Chondrocyte (in vitro differentiated cells): ENCODE results near the gene TELO2. TPM values are rescaled to one million over a fixed set of nuclear protein-coding genes. Genes with fewer than 3 reads are reported as not detected.
"Not testable (repeated sequence)": the region's sequence is repeated elsewhere in the genome, so short reads cannot be mapped to it uniquely, and the experiment has no call there.

Experiments
- DNase-seq: peaks from one replicate; pipeline ENCODE4 v3.0.0; 2021; ENCODE audit warnings: mixed read lengths, low spot score
- H3K27ac Mint-ChIP-seq: one replicate; pipeline ENCODE4 v1.8.0; 2021; ENCODE audit warnings: mild to moderate bottlenecking, moderate library complexity, mixed read lengths; ENCODE audit not compliant: unreplicated experiment
- H3K27me3 Mint-ChIP-seq: 2 replicates; pipeline ENCODE4 v1.8.0; 2021; ENCODE audit warnings: low read depth, mixed read lengths
- H3K36me3 Mint-ChIP-seq: 2 replicates; pipeline ENCODE4 v1.8.0; 2021; ENCODE audit warnings: low read depth, mixed read lengths
- H3K4me1 Mint-ChIP-seq: 2 replicates; pipeline ENCODE4 v1.8.0; 2021; ENCODE audit warnings: low read depth, mild to moderate bottlenecking, mixed read lengths
- H3K4me3 Mint-ChIP-seq: one replicate; pipeline ENCODE4 v1.8.0; 2021; ENCODE audit warnings: mild to moderate bottlenecking, moderate library complexity, mixed read lengths; ENCODE audit not compliant: unreplicated experiment
- H3K9me3 Mint-ChIP-seq: 2 replicates; pipeline ENCODE4 v1.8.0; 2021; ENCODE audit warnings: low read depth, mixed read lengths
- CTCF ChIP-seq: fragments of 200-600 bp; sonication (generic); IDR thresholded peaks from 2 replicates; pipeline ENCODE4 v1.5.0; 2021; ENCODE audit warnings: antibody characterized with exemption, mild to moderate bottlenecking, moderate library complexity
- total RNA-seq: library from RNA; stranded (reverse); gene quantifications from 3 replicates; pipeline ENCODE4 v1.2.1, GENCODE V29; 2021

TELO2 gene
- total RNA-seq, 1 donor from 2014 or later, result 21.7 TPM

DNA sequence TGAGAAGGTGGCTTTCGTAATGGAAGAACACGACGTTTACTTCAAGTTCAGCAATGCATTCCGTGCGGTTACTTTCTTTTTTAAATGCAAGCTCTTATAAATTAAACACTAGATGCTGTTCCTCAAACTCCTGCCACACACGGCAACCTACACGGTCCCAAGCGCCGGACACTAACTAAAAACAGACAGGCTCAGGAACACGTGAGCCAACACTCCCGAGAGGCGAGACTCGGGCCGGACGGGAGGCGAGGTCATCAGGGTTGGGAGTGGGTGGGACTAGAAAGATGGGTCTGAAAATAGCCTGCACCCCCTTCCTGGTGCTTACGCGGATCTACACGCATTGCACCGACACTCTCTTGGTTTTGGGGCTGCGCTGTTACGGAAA lies 24.7 kb upstream of the TELO2 start:
- DNase-seq, result no peak
- Mint-ChIP-seq H3K9me3 (no peaks in the 10 kb centered on the region), H3K27ac (no peak overlapping the region), H3K4me3 (no peak overlapping the region), H3K36me3 (no peaks in the 10 kb centered on the region), H3K27me3 (no peaks in the 10 kb centered on the region), H3K4me1 (peaks cover 28% of the 10 kb centered on the region)
- no peak for TF ChIP-seq CTCF

GRCh38 chr16:1469141-1469540 lies 24.0 kb upstream of the TELO2 start:
- H3K27ac Mint-ChIP-seq, H3K27me3 Mint-ChIP-seq, DNase-seq, H3K4me3 Mint-ChIP-seq, H3K36me3 Mint-ChIP-seq, H3K9me3 Mint-ChIP-seq: not testable (repeated sequence)
- H3K4me1 Mint-ChIP-seq, result peaks cover 34% of the 10 kb centered on the region

- peak overlapping the region; percentile 36 for H3K27ac Mint-ChIP-seq
Observed at GRCh38 chr16:1469693-1470201, 23.4 kb upstream of the TELO2 start.

DNA sequence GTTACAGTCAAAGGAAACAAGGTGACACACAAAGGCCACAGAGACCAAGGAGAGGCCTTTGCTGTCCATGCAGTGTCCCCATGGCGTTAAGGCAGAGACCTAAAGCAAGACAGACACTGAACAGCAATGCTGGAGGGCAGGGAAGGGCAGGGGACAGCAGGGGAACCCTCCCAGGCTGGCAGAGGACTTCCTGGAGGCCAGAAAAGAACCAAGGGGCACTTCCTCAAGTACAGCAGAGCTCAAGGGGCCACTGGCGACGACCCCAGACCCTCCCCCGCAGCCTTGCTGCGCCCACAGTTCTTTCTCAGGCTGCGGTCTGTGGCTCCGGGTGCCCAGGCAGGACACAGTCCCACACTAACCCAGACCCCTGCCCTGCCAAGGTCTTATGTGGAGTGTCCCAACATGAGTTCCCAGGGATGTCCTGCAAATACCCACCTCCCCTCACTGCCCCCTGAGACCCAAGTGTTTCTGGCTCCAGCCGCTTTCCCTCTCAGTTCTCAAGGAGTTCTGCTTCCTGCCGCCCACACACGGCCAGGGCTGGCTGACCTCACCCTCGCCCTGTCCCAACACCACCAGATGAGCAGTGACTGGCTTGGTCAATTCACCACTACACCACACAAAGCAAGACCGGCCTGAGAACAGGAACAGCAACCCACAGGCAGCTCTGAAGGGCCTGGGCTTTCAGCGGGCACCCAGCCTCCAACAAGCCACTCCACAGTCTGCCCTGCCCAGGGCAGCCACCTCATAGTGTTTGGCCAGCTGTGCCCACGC lies 22.5 kb upstream of the TELO2 start:
- Mint-ChIP-seq H3K4me3 (peak overlapping the region; percentile 5), H3K27ac (peak overlapping the region; percentile 82), H3K9me3 (no peaks in the 10 kb centered on the region), H3K4me1 (peaks cover 38% of the 10 kb centered on the region), H3K36me3 (no peaks in the 10 kb centered on the region), H3K27me3 (no peaks in the 10 kb centered on the region)
- DNase-seq, result no peak
- no peak for TF ChIP-seq CTCF

More at GRCh38 chr16:1469693-1470201, 23.4 kb upstream of the TELO2 start:
- H3K36me3 Mint-ChIP-seq, result no peaks in the 10 kb centered on the region
- H3K4me1 Mint-ChIP-seq, result peaks cover 35% of the 10 kb centered on the region
- no peaks in the 10 kb centered on the region for H3K27me3 Mint-ChIP-seq
- H3K9me3 Mint-ChIP-seq, result no peaks in the 10 kb centered on the region
- H3K4me3 Mint-ChIP-seq, result no peak overlapping the region
- TF ChIP-seq CTCF, result no peak
- DNase-seq, result no peak

- no peak for DNase-seq
- H3K9me3 Mint-ChIP-seq, result no peaks in the 10 kb centered on the region
- H3K4me1 Mint-ChIP-seq, result peaks cover 38% of the 10 kb centered on the region
- H3K27ac Mint-ChIP-seq, result no peak overlapping the region
- H3K4me3 Mint-ChIP-seq, result no peak overlapping the region
- H3K27me3 Mint-ChIP-seq, result no peaks in the 10 kb centered on the region
- no peaks in the 10 kb centered on the region for H3K36me3 Mint-ChIP-seq
- TF ChIP-seq CTCF, result no peak
Observed at GRCh38 chr16:1471569-1472194, 21.5 kb upstream of the TELO2 start.
